ENCODE measurements around the gene GDPGP1.
A peak's percentile ranks its signal among the peaks of the same experiment; 100 is the strongest.
"Not testable (repeated sequence)": the region's sequence is repeated elsewhere in the genome, so short reads cannot be mapped to it uniquely, and the experiment has no call there.

The GDPGP1 gene

DNA sequence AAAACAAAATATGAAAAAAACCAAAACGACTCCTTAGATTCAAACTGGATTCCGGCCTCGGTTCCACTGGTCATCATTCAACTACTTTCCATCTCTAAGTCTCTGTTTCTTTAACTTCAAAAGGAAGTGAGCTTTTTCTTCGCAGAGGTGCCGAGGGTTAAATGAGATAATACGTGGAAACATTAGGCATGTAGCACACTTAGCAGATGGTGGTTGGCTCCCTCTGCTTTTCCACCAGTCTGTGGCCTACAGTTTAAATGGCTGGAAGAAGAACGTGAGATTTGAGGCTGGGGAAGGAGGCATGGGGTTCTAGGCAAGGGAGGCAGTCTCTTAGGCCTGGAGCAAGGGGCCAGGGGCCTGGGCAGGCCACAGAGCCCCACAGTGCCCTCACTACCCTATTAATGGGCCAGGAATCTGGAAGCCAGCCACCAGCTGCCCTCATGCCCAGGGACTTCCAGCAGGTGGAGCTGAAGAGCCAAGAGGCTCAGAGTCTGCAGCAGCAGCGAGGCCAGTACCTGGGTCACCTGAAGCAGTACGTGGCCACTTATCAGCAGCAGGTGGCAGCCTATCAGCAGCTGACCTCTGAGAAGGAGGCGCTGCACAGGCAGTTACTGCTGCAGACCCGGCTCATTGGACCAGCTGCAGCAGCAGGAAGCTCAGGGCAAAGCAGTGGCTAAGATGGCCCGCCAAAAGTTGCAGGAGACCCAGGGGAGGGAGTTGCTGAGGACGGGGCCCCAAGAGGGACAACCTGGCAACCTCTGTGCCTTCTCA is 59.2 kb downstream of the GDPGP1 start:
- DNase-seq (ENCODE audit: low read depth, low spot score): peak; percentile 33
- not testable (repeated sequence) for H3K27ac ChIP-seq

DNA sequence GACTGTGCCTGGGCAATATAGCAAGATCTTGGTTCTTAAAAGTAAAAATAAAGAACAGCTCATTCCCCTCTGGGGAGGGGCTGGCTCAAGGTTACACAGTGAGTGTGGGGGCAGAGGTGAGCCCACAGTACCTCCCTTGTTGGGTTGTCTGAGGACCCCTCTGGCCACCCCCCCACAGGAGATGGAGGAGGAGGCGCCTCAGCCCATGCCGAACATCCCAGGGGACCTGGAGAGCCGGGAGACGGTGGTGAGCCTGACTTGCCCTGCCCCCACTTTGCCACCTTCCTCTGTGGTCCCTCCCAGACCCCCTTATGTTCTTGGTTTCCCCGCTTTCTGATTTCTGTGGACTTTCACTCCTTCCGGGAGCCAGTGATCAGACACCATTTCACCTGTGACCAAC is 60.1 kb downstream of the GDPGP1 start:
- no peak overlapping the region for H3K27ac ChIP-seq

DNA sequence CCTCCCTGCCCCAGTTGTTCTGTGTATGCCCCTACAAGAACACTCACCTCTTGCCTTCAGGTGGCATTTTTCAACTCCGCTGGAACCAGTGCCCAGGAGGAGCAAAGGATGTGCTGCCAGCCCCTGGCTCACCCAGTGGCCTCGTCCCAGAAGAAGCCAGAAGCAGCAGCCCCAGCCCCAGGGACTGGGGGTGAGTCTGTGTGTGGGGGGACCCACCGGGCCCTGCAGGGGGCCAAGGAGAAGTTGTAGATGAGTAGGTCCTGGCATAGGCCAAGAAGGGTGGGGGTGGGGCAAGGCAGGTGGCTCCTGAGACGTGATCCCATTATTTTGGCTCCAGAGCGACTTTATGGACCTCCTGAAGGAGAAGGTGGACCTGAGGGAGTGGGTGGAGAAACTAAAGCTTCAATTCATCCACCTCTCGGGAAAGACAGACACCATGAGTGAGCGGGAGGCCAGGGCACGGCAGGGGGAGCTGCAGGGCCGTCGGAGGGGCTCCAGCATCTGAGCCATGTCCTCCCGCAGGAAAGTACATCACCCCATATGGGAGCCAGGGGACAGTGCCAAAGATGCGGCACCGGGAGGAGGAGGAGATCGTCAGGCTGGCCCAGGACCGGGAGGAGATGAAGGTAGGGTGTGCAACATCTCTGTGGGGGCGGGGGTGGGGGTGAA is 60.7 kb downstream of the GDPGP1 start:
- no peak overlapping the region for H3K27ac ChIP-seq
- DNase-seq (ENCODE audit: low read depth, low spot score): no peak

More for the DNA sequence above, 60.1 kb downstream of the GDPGP1 start:
- no peak for DNase-seq (ENCODE audit: low read depth, low spot score)

DNA sequence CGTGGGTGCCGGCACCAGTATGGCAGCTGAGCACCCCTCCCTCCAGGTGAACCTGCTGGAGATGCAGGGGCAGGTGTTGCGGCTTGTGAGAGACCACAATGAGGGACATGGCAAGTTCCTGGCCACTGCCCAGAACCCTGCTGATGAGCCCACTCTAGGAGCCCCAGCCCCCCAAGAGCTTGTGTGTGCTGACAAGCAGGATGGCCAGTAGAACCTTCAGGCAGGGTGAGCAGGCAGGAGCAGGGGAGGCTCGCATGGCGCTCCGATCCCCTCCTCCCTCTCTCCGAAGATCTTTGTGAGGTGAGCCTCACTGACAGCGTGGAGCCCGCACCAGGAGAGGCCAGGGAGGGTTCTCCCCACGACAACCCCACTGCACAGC is 61.2 kb downstream of the GDPGP1 start:
- H3K27ac ChIP-seq: no peak overlapping the region

More for the DNA sequence above, 61.2 kb downstream of the GDPGP1 start:
- DNase-seq (ENCODE audit: low read depth, low spot score): no peak
